Caco-2 (cell line): ENCODE measurements around the gene MXRA7. TPM values are rescaled to one million over a fixed set of nuclear protein-coding genes. Genes with fewer than 3 reads are reported as not detected.

Source experiments
- BruUV-seq: library from RNA; stranded (reverse); fragments of 400-500 nt; replicated peaks from 2 replicates; lab custom pipeline; 2021; lab: Mats Ljungman, UMichigan
- CTCF ChIA-PET: fragments of 300-600 bp; sonication (Branson Sonifier 250); formaldehyde crosslinking; loops from one replicate; lab custom pipeline; 2022; ENCODE audit warnings: antibody characterized with exemption; lab: Charles Lee
- POLR2A ChIA-PET: fragments of 300-600 bp; sonication (Branson Sonifier 250); formaldehyde crosslinking; loops from one replicate; lab custom pipeline; 2022; ENCODE audit warnings: antibody characterized with exemption; lab: Charles Lee
- DNase-seq, 2 experiments: peaks; one replicate each; pipeline versions ENCODE4 v3.0.0 to v3.0.0-alpha.2; 2020 to 2022
- H3K27me3 ChIP-seq: replicated peaks from 2 replicates; pipeline ENCODE4 v1.6.0; 2011; ENCODE audit warnings: low read length; ENCODE audit not compliant: control insufficient read depth, insufficient read depth
- H3K36me3 ChIP-seq: 2 replicates; pipeline ENCODE4 v1.5.1; 2011; ENCODE audit warnings: low read length; ENCODE audit not compliant: control insufficient read depth, insufficient read depth
- H3K4me1 ChIP-seq: fragments of 250-450 bp; sonication (Bioruptor Pico); 2 replicates; pipeline ENCODE4 v1.5.1; 2020; ENCODE audit warnings: mild to moderate bottlenecking
- H3K4me3 ChIP-seq: 2 replicates; pipeline ENCODE4 v1.5.1; 2011; ENCODE audit warnings: low read depth, mild to moderate bottlenecking, control low read depth, low read length
- H3K9me3 ChIP-seq: fragments of 250-450 bp; sonication (Bioruptor Pico); 2 replicates; pipeline ENCODE4 v1.5.1; 2020; ENCODE audit warnings: mild to moderate bottlenecking, moderate library complexity
- H3K27ac Mint-ChIP-seq: one replicate; pipeline ENCODE4 v1.8.0; 2022; ENCODE audit warnings: mixed read lengths; ENCODE audit not compliant: unreplicated experiment
- H3K27me3 Mint-ChIP-seq: one replicate; pipeline ENCODE4 v1.8.0; 2022; ENCODE audit warnings: mixed read lengths; ENCODE audit not compliant: insufficient read depth, unreplicated experiment
- H3K36me3 Mint-ChIP-seq: one replicate; pipeline ENCODE4 v1.8.0; 2022; ENCODE audit warnings: mild to moderate bottlenecking, mixed read lengths; ENCODE audit not compliant: insufficient read depth, unreplicated experiment
- H3K4me1 Mint-ChIP-seq: one replicate; pipeline ENCODE4 v1.8.0; 2022; ENCODE audit warnings: low read depth, mixed read lengths; ENCODE audit not compliant: unreplicated experiment
- H3K4me3 Mint-ChIP-seq: one replicate; pipeline ENCODE4 v1.8.0; 2022; ENCODE audit warnings: mild to moderate bottlenecking, moderate library complexity, mixed read lengths; ENCODE audit not compliant: unreplicated experiment
- H3K9me3 Mint-ChIP-seq: one replicate; pipeline ENCODE4 v1.8.0; 2022; ENCODE audit warnings: mixed read lengths; ENCODE audit not compliant: unreplicated experiment
- intact Hi-C: fragments of 100-400 bp; cut with micrococcal nuclease; formaldehyde crosslinking; loops from one replicate; pipeline ENCODE4 v1.10.0; 2022; ENCODE audit not compliant: unreplicated experiment
- total RNA-seq: library from RNA; stranded (reverse); gene quantifications from 2 replicates; pipeline ENCODE4 v1.2.3, GENCODE V29; 2022
- TF ChIP-seq, protein P1 (sequence below), 2 experiments: fragments of 200-600 bp in 1 of 2; IDR thresholded peaks; 1 replicate in 1 of 2; 2 replicates in 1 of 2; pipeline versions ENCODE4 v1.5.1 to v1.8.0; 2011 to 2022; ENCODE audit warnings: antibody characterized with exemption in 1 of 2, control low read depth in 1 of 2, inconsistent platforms in 1 of 2, low read depth in 1 of 2, low read length in 1 of 2, mild to moderate bottlenecking in 1 of 2, moderate library complexity in 1 of 2; ENCODE audit not compliant: insufficient read depth in 1 of 2, severe bottlenecking in 1 of 2, unreplicated experiment in 1 of 2

MXRA7 gene
- total RNA-seq, 1 experiment from 2014 or later: 70.2 TPM

- H3K9me3 Mint-ChIP-seq: no peaks in the 10 kb centered on the region
- H3K4me3 Mint-ChIP-seq: peak overlapping the region; percentile 85
- no peaks in the 10 kb centered on the region for H3K36me3 ChIP-seq
- peaks cover 42% of the 10 kb centered on the region for H3K4me1 Mint-ChIP-seq
- peak overlapping the region; percentile 94 for H3K27ac Mint-ChIP-seq
- peaks cover 20% of the 10 kb centered on the region for H3K4me1 ChIP-seq
- intact Hi-C loops: loop anchor here (5.0 kb wide), 1 partner anchor 42 kb away; the partner anchor contains the start of gene MXRA7
- TF ChIP-seq, protein P1, sequence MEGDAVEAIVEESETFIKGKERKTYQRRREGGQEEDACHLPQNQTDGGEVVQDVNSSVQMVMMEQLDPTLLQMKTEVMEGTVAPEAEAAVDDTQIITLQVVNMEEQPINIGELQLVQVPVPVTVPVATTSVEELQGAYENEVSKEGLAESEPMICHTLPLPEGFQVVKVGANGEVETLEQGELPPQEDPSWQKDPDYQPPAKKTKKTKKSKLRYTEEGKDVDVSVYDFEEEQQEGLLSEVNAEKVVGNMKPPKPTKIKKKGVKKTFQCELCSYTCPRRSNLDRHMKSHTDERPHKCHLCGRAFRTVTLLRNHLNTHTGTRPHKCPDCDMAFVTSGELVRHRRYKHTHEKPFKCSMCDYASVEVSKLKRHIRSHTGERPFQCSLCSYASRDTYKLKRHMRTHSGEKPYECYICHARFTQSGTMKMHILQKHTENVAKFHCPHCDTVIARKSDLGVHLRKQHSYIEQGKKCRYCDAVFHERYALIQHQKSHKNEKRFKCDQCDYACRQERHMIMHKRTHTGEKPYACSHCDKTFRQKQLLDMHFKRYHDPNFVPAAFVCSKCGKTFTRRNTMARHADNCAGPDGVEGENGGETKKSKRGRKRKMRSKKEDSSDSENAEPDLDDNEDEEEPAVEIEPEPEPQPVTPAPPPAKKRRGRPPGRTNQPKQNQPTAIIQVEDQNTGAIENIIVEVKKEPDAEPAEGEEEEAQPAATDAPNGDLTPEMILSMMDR (IDR thresholded peaks at IDR 0.05; ENCODE audit: insufficient read depth in 1 of 2, low read depth in 1 of 2, low read length in 1 of 2, severe bottlenecking in 1 of 2, unreplicated experiment in 1 of 2): no peak
- no TSS peak for BruUV-seq
- CTCF ChIA-PET: interaction anchor here (2.2 kb wide), 2 partner anchors 11 to 112 kb away, joined by 15 to 20 read pairs; no protein-coding TSS in a partner anchor
- H3K9me3 ChIP-seq: no peaks in the 10 kb centered on the region
- peak in 1 of 2 experiments; percentile 8 for DNase-seq
- H3K36me3 Mint-ChIP-seq: peaks cover 17% of the 10 kb centered on the region
- POLR2A ChIA-PET: interaction anchor here (1.9 to 2.1 kb wide), 2 partner anchors 11 to 112 kb away, joined by 6 to 13 read pairs; no protein-coding TSS in a partner anchor
- no peaks in the 10 kb centered on the region for H3K27me3 ChIP-seq
- peak overlapping the region; percentile 43; the same call in 1 of the 2 replicates for H3K4me3 ChIP-seq
- no peaks in the 10 kb centered on the region for H3K27me3 Mint-ChIP-seq
Observed at GRCh38 chr17:76670020-76670717, 40.6 kb downstream of the MXRA7 start.

- ChIA-PET POLR2A (no interaction called here), CTCF (interaction anchor here (0.7 to 1.4 kb wide), 2 partner anchors 13 to 87 kb away, joined by 3 to 4 read pairs; no protein-coding TSS in a partner anchor)
- DNase-seq: peak in 1 of 2 experiments; percentile 28
- peaks cover 17% of the 10 kb centered on the region for H3K36me3 Mint-ChIP-seq
- BruUV-seq: no TSS peak
- H3K4me3 Mint-ChIP-seq: no peak overlapping the region
- TF ChIP-seq, protein P1 (IDR thresholded peaks at IDR 0.05; ENCODE audit: insufficient read depth in 1 of 2, low read depth in 1 of 2, low read length in 1 of 2, severe bottlenecking in 1 of 2, unreplicated experiment in 1 of 2): no peak
- Histone ChIP-seq H3K4me3 (no peak overlapping the region), H3K27me3 (no peaks in the 10 kb centered on the region), H3K36me3 (no peaks in the 10 kb centered on the region), H3K9me3 (no peaks in the 10 kb centered on the region), H3K4me1 (peaks cover 16% of the 10 kb centered on the region)
- H3K9me3 Mint-ChIP-seq: no peaks in the 10 kb centered on the region
- H3K27ac Mint-ChIP-seq: no peak overlapping the region
- H3K4me1 Mint-ChIP-seq: peaks cover 40% of the 10 kb centered on the region
- intact Hi-C loops: no loop called here
- no peaks in the 10 kb centered on the region for H3K27me3 Mint-ChIP-seq
Observed at GRCh38 chr17:76667786-76668453, 42.8 kb downstream of the MXRA7 start.

GRCh38 chr17:76667491-76667755, 43.3 kb downstream of the MXRA7 start:
- H3K9me3 Mint-ChIP-seq: no peaks in the 10 kb centered on the region
- BruUV-seq: no TSS peak
- intact Hi-C loops: no loop called here
- DNase-seq: peak in 1 of 2 experiments; percentile 20
- TF ChIP-seq, protein P1 (IDR thresholded peaks at IDR 0.05; ENCODE audit: insufficient read depth in 1 of 2, low read depth in 1 of 2, low read length in 1 of 2, severe bottlenecking in 1 of 2, unreplicated experiment in 1 of 2): no peak
- H3K27me3 Mint-ChIP-seq: no peaks in the 10 kb centered on the region
- ChIA-PET POLR2A (no interaction called here), CTCF (interaction anchor here (1.4 kb wide), 1 partner anchor 14 kb away, joined by 4 read pairs; no protein-coding TSS in a partner anchor)
- no peaks in the 10 kb centered on the region for H3K27me3 ChIP-seq
- H3K4me3 ChIP-seq: no peak overlapping the region
- H3K27ac Mint-ChIP-seq: peak overlapping the region; percentile 35
- H3K4me3 Mint-ChIP-seq: no peak overlapping the region
- no peaks in the 10 kb centered on the region for H3K36me3 ChIP-seq
- H3K4me1 Mint-ChIP-seq: peaks cover 35% of the 10 kb centered on the region
- peaks cover 17% of the 10 kb centered on the region for H3K36me3 Mint-ChIP-seq
- no peaks in the 10 kb centered on the region for H3K9me3 ChIP-seq
- peaks cover 12% of the 10 kb centered on the region for H3K4me1 ChIP-seq
